Vagina (tissue), 2 donors: ENCODE data around the gene ABI1. TPM values are rescaled to one million over a fixed set of nuclear protein-coding genes. Genes with fewer than 3 reads are reported as not detected.
A peak's percentile ranks its signal among the peaks of the same experiment; 100 is the strongest.
"Not testable (repeated sequence)": the region's sequence is repeated elsewhere in the genome, so short reads cannot be mapped to it uniquely, and the experiment has no call there.

ENCODE experiments used
- DNase-seq, 2 donors: peaks; one replicate each; pipeline ENCODE4 v3.0.0-alpha.2; 2017; ENCODE audit errors: extremely low spot score in 2 of 2
- H3K27ac ChIP-seq: fragments of 200-600 bp; sonication (generic); one replicate; pipeline ENCODE4 v1.5.1; 2019
- H3K27me3 ChIP-seq: fragments of 200-600 bp; sonication (generic); one replicate; pipeline ENCODE4 v1.5.1; 2019
- H3K36me3 ChIP-seq, 2 donors: fragments of 200-600 bp; sonication (generic); one replicate each; pipeline ENCODE4 v1.5.1; 2017 to 2019
- H3K4me1 ChIP-seq: fragments of 200-600 bp; sonication (generic); one replicate; pipeline ENCODE4 v1.5.1; 2019
- H3K4me3 ChIP-seq, 2 donors: fragments of 200-600 bp; sonication (generic); 1 replicate in 1 of 2; 2 replicates in 1 of 2; pipeline ENCODE4 v1.5.1; 2016 to 2019
- H3K9me3 ChIP-seq: fragments of 200-600 bp; sonication (generic); one replicate; pipeline ENCODE4 v1.5.1; 2019
- CTCF ChIP-seq, 3 experiments: fragments of 450-650 bp in 2 of 3; fragments of 200-600 bp in 1 of 3; sonication (generic) in 1 of 3; IDR thresholded peaks; one replicate each; pipeline ENCODE4 v1.5.1; 2017 to 2019; ENCODE audit warnings: antibody characterized with exemption in 3 of 3, mild to moderate bottlenecking in 2 of 3, moderate library complexity in 2 of 3
- POLR2A ChIP-seq, 2 donors: fragments of 450-650 bp; IDR thresholded peaks; one replicate each; pipeline ENCODE4 v1.6.1; 2017; ENCODE audit warnings: antibody characterized with exemption in 2 of 2, mild to moderate bottlenecking in 2 of 2, moderate library complexity in 2 of 2
- POLR2AphosphoS5 ChIP-seq, 2 donors: sonication (generic); formaldehyde crosslinking; IDR thresholded peaks; one replicate each; pipeline ENCODE4 v1.9.0; 2017; ENCODE audit warnings: antibody characterized with exemption in 2 of 2, mild to moderate bottlenecking in 2 of 2, low read depth in 1 of 2; ENCODE audit not compliant: insufficient read depth in 1 of 2
- intact Hi-C: fragments of 100-400 bp; cut with DNase I; formaldehyde crosslinking; loops from one replicate; pipeline ENCODE4 v1.15.1; 2023
- total RNA-seq: library from RNA; depleted of rRNA; stranded (reverse); fragments of >200 nt; gene quantifications from one replicate; pipeline ENCODE4 v1.2.3, GENCODE V29; 2016

Gene ABI1
- total RNA-seq, 1 donor from 2014 or later, result 26.0 TPM

- intact Hi-C loops, result no loop called here
- no peak overlapping the region for H3K27ac ChIP-seq
- peaks cover 34% of the 10 kb centered on the region for H3K4me1 ChIP-seq
- TF ChIP-seq POLR2AphosphoS5 (IDR thresholded peaks at IDR 0.05; ENCODE audit: insufficient read depth in 1 of 2, low read depth in 1 of 2) (no peak), POLR2A (IDR thresholded peaks at IDR 0.05) (no peak), CTCF (IDR thresholded peaks at IDR 0.05) (no peak)
- H3K9me3 ChIP-seq, result no peaks in the 10 kb centered on the region
- H3K36me3 ChIP-seq, result no peaks in the 10 kb centered on the region
- H3K27me3 ChIP-seq, result no peaks in the 10 kb centered on the region
- no peak for DNase-seq
- H3K4me3 ChIP-seq, result no peak overlapping the region
Observed at GRCh38 chr10:26790221-26790995, 70.3 kb downstream of the ABI1 start.

GRCh38 chr10:26789779-26790178 lies 71.0 kb downstream of the ABI1 start:
- DNase-seq, result not testable (repeated sequence)
- peaks cover 40% of the 10 kb centered on the region for H3K4me1 ChIP-seq

GRCh38 chr10:26787362-26787761 lies 73.4 kb downstream of the ABI1 start:
- H3K36me3 ChIP-seq, result no peaks in the 10 kb centered on the region
- intact Hi-C loops, result no loop called here
- TF ChIP-seq CTCF (IDR thresholded peaks at IDR 0.05), result no peak
- no peak for TF ChIP-seq POLR2AphosphoS5 (IDR thresholded peaks at IDR 0.05; ENCODE audit: insufficient read depth in 1 of 2, low read depth in 1 of 2)
- TF ChIP-seq POLR2A (IDR thresholded peaks at IDR 0.05), result no peak
- DNase-seq, result no peak
- no peak overlapping the region for H3K27ac ChIP-seq
- H3K4me1 ChIP-seq, result peaks cover 47% of the 10 kb centered on the region
- H3K27me3 ChIP-seq, result no peaks in the 10 kb centered on the region
- H3K4me3 ChIP-seq, result no peak overlapping the region
- H3K9me3 ChIP-seq, result no peaks in the 10 kb centered on the region

More at GRCh38 chr10:26789779-26790178, 71.0 kb downstream of the ABI1 start:
- H3K27ac ChIP-seq, H3K4me3 ChIP-seq, H3K36me3 ChIP-seq, H3K27me3 ChIP-seq, intact Hi-C loops, H3K9me3 ChIP-seq: not testable (repeated sequence)

- no peaks in the 10 kb centered on the region for H3K36me3 ChIP-seq
- no peaks in the 10 kb centered on the region for H3K9me3 ChIP-seq
- H3K4me3 ChIP-seq, result no peak overlapping the region
- no peak for DNase-seq
- H3K4me1 ChIP-seq, result peaks cover 67% of the 10 kb centered on the region
- TF ChIP-seq POLR2A (IDR thresholded peaks at IDR 0.05), result no peak
- TF ChIP-seq POLR2AphosphoS5 (IDR thresholded peaks at IDR 0.05; ENCODE audit: insufficient read depth in 1 of 2, low read depth in 1 of 2), result no peak
- TF ChIP-seq CTCF (IDR thresholded peaks at IDR 0.05), result no peak
- intact Hi-C loops, result no loop called here
- H3K27ac ChIP-seq, result peak overlapping the region; percentile 14
- no peaks in the 10 kb centered on the region for H3K27me3 ChIP-seq
Observed at GRCh38 chr10:26781797-26782196, 79.0 kb downstream of the ABI1 start.

- Histone ChIP-seq H3K27me3 (no peaks in the 10 kb centered on the region), H3K27ac (peak overlapping the region; percentile 14), H3K4me3 (no peak overlapping the region), H3K9me3 (no peaks in the 10 kb centered on the region), H3K4me1 (peaks cover 67% of the 10 kb centered on the region), H3K36me3 (no peaks in the 10 kb centered on the region)
- no peak for DNase-seq
- TF ChIP-seq POLR2AphosphoS5 (IDR thresholded peaks at IDR 0.05; ENCODE audit: insufficient read depth in 1 of 2, low read depth in 1 of 2) (peak in 1 of 2 donors; percentile 64), CTCF (IDR thresholded peaks at IDR 0.05) (no peak)
- intact Hi-C loops, result no loop called here
Observed at GRCh38 chr10:26780793-26781601, 79.8 kb downstream of the ABI1 start.
